Endothelial cell of umbilical vein (primary cell): ENCODE measurements around the gene IRS1. TPM values are rescaled to one million over a fixed set of nuclear protein-coding genes. Genes with fewer than 3 reads are reported as not detected.

Experiments used
- BruUV-seq: library from RNA; stranded (reverse); fragments of 400-500 nt; replicated peaks from 2 replicates; lab custom pipeline; 2021; lab: Mats Ljungman, UMichigan
- CTCF ChIA-PET: fragments of 300-600, 350-600 bp; sonication (Branson Sonifier 250); formaldehyde crosslinking; loops from one replicate; lab custom pipeline; 2021; ENCODE audit warnings: antibody characterized with exemption, inconsistent platforms; lab: Charles Lee
- POLR2A ChIA-PET: fragments of 300-600, 350-600 bp; sonication (Branson Sonifier 250); formaldehyde crosslinking; loops from one replicate; lab custom pipeline; 2021; ENCODE audit warnings: antibody characterized with exemption, inconsistent platforms; lab: Charles Lee
- DNase-seq: peaks from one replicate; pipeline ENCODE4 v3.0.0-alpha.2; 2011; ENCODE audit warnings: low read depth, low spot score
- FAIRE-seq: peaks from 2 replicates; lab custom pipeline; 2011; peaks lifted over from hg19 to GRCh38; lab: Jason Lieb, UNC
- H2AFZ ChIP-seq: 2 replicates; pipeline ENCODE4 v1.6.0; 2012; ENCODE audit warnings: low read depth, low read length, control low read depth, inconsistent platforms
- H3K27ac ChIP-seq: 2 replicates; pipeline ENCODE4 v1.5.1; 2011; ENCODE audit warnings: low read depth, mild to moderate bottlenecking, control low read depth, low read length, moderate library complexity; ENCODE audit not compliant: insufficient read depth
- H3K27me3 ChIP-seq, 2 experiments: 2 replicates each; pipeline versions ENCODE4 v1.6.0 to v1.6.1; 2011; ENCODE audit warnings: low read length in 2 of 2, mixed read lengths in 1 of 2; ENCODE audit not compliant: control insufficient read depth in 2 of 2, insufficient read depth in 2 of 2
- H3K36me3 ChIP-seq, 2 experiments: 2 replicates in 1 of 2; 3 replicates in 1 of 2; pipeline ENCODE4 v1.5.1; 2011; ENCODE audit warnings: low read length in 2 of 2, mild to moderate bottlenecking in 1 of 2, moderate library complexity in 1 of 2; ENCODE audit not compliant: control insufficient read depth in 2 of 2, insufficient read depth in 2 of 2; ENCODE audit errors: extremely low read depth in 1 of 2
- H3K4me1 ChIP-seq: 3 replicates; pipeline ENCODE4 v1.5.1; 2011; ENCODE audit warnings: mild to moderate bottlenecking, low read length; ENCODE audit not compliant: control insufficient read depth, insufficient read depth; ENCODE audit errors: extremely low read depth
- H3K4me2 ChIP-seq: 2 replicates; pipeline ENCODE4 v1.6.1; 2011; ENCODE audit warnings: low read length, control low read depth, mixed read lengths; ENCODE audit not compliant: insufficient read depth
- H3K4me3 ChIP-seq, 3 experiments: fragments of 200-600 bp in 1 of 3; sonication (generic), shearing (Covaris generic) in 1 of 3; replicated peaks in 1 of 3; 2 replicates each; pipeline ENCODE4 v1.5.1; 2011 to 2016; ENCODE audit warnings: control low read depth in 3 of 3, low read length in 3 of 3, mild to moderate bottlenecking in 2 of 3, inconsistent platforms in 1 of 3, low read depth in 1 of 3, moderate library complexity in 1 of 3; ENCODE audit not compliant: insufficient read depth in 1 of 3
- H3K79me2 ChIP-seq: 2 replicates; pipeline ENCODE4 v1.6.0; 2012; ENCODE audit warnings: low read length, inconsistent platforms; ENCODE audit not compliant: control insufficient read depth, insufficient read depth
- H3K9ac ChIP-seq: replicated peaks from 2 replicates; pipeline ENCODE3; 2011; ENCODE audit warnings: low read length, control low read depth; ENCODE audit not compliant: insufficient read depth; ENCODE audit errors: extremely low read depth
- H3K9me1 ChIP-seq: replicated peaks from 3 replicates; pipeline ENCODE4 v1.6.0; 2011; ENCODE audit warnings: mild to moderate bottlenecking, low read length; ENCODE audit not compliant: control insufficient read depth, insufficient read depth; ENCODE audit errors: extremely low read depth
- H3K9me3 ChIP-seq: replicated peaks from 2 replicates; pipeline ENCODE4 v1.5.1; 2012; ENCODE audit warnings: low read length, inconsistent platforms; ENCODE audit not compliant: control insufficient read depth, insufficient read depth
- H4K20me1 ChIP-seq: replicated peaks from 2 replicates; pipeline ENCODE3; 2011; ENCODE audit warnings: mild to moderate bottlenecking, low read length; ENCODE audit not compliant: control insufficient read depth, insufficient read depth; ENCODE audit errors: extremely low read depth
- EZH2 ChIP-seq: IDR thresholded peaks from 2 replicates; pipeline ENCODE4 v1.6.1; 2012; ENCODE audit warnings: borderline replicate concordance, low read depth, mild to moderate bottlenecking, moderate library complexity, low read length, inconsistent platforms; ENCODE audit not compliant: severe bottlenecking
- FOS ChIP-seq: IDR thresholded peaks from 2 replicates; pipeline ENCODE4 v1.6.1; 2011; ENCODE audit warnings: mild to moderate bottlenecking, low read length, moderate library complexity, borderline replicate concordance; ENCODE audit not compliant: insufficient read depth
- GATA2 ChIP-seq: IDR thresholded peaks from 2 replicates; pipeline ENCODE4 v1.7.0; 2011; ENCODE audit warnings: low read depth, mild to moderate bottlenecking, moderate library complexity, mixed read lengths, low read length; ENCODE audit not compliant: insufficient read length, insufficient read depth
- JUN ChIP-seq: IDR thresholded peaks from 2 replicates; pipeline ENCODE4 v1.6.1; 2011; ENCODE audit warnings: borderline replicate concordance, low read depth; ENCODE audit not compliant: insufficient read length, insufficient read depth
- MYC ChIP-seq: IDR thresholded peaks from one replicate; pipeline ENCODE4 v1.6.1; 2011; ENCODE audit warnings: mild to moderate bottlenecking, low read depth, low read length
- POLR2A ChIP-seq: IDR thresholded peaks from 2 replicates; pipeline ENCODE4 v1.6.1; 2012; ENCODE audit warnings: low read depth, mild to moderate bottlenecking, control low read depth, low read length
- POLR2AphosphoS5 ChIP-seq: IDR thresholded peaks from 2 replicates; pipeline ENCODE4 v1.6.1; 2012; ENCODE audit warnings: low read depth, mild to moderate bottlenecking, control low read depth, low read length, moderate library complexity; ENCODE audit not compliant: insufficient read depth
- dilution Hi-C: fragments of 300-500 bp; cut with MboI; formaldehyde crosslinking; loops from one replicate; pipeline ENCODE4 v1.15.0; 2019; ENCODE audit warnings: low sequenced_read_pairs; ENCODE audit not compliant: extremely low pct_ligation_motif_present
- intact Hi-C: fragments of 100-400 bp; cut with micrococcal nuclease; formaldehyde crosslinking; loops from one replicate; pipeline ENCODE4 v1.10.0; 2022
- polyA plus RNA-seq, 4 experiments: library from polyadenylated mRNA; depleted of rRNA in 3 of 4; stranded (reverse) in 3 of 4; unstranded in 1 of 4; fragments of >200 nt; gene quantifications; 2 replicates each; pipeline versions ENCODE4 v1.2.1 to v1.2.3, GENCODE V29; 2011 to 2012; ENCODE audit warnings: missing spikeins in 1 of 4
- total RNA-seq: library from RNA; stranded (reverse); gene quantifications from 2 replicates; pipeline ENCODE4 v1.2.3, GENCODE V29; 2021
- TF ChIP-seq, protein P1 (sequence below), 2 donors: IDR thresholded peaks; 1 replicate in 1 of 2; 2 replicates in 1 of 2; pipeline ENCODE4 v1.5.1; 2011; ENCODE audit warnings: low read length in 2 of 2, mild to moderate bottlenecking in 2 of 2, moderate library complexity in 2 of 2, control low read depth in 1 of 2, inconsistent platforms in 1 of 2, low read depth in 1 of 2; ENCODE audit not compliant: insufficient read depth in 1 of 2; ENCODE audit errors: extremely low read depth in 1 of 2
- TF ChIP-seq, protein P2 (sequence below): IDR thresholded peaks from 2 replicates; pipeline ENCODE4 v1.6.1; 2011; ENCODE audit not compliant: insufficient read depth, insufficient read length

The IRS1 gene
- total and polyA plus RNA-seq, 2 donors (not counting 3 experiments of a cell fraction or from before 2014, with no cell fraction given): 0.10 to 0.11 TPM

DNA sequence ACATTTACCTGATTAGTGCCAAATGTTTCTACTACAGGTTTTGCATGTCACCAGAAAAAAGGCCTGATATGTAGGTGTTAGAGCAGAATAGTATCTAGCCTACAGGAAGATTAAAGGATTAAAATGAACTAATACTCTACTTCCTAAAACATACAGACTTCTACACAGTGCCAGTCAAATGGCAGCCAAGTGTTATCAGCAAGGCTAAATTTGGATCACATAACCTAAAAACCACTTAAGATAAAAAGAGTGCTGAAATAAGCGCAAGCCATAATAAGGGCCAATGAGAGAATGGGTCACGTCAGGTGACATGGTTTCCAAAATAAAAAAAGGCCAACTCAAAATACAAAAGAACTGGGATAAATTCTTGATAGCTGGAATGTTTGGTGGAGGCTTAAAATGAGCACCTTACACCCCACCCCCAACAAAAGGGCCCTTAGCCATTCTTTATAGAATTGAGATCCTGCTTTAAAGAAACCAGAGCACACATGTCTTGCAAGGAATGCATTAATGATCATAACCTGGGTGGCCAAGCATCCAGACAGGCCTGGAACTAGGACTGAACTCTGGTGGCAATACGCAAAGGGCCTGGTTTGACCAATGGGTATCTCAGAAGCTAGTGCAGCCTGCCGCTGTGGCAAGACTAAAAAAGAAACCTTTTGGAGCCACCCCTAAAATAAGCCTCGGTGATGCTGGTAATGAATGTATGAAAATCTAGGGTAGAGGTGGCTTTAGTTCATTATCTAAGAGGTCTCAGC lies 32.4 kb downstream of the IRS1 start:
- Histone ChIP-seq H3K9ac (no peak overlapping the region), H3K4me3 (no peak overlapping the region), H3K4me1 (no peaks in the 10 kb centered on the region), H3K27ac (no peak overlapping the region), H3K27me3 (no peaks in the 10 kb centered on the region), H3K9me3 (no peaks in the 10 kb centered on the region), H4K20me1 (no peaks in the 10 kb centered on the region), H2AFZ (no peak overlapping the region), H3K79me2 (no peaks in the 10 kb centered on the region), H3K36me3 (no peaks in the 10 kb centered on the region), H3K4me2 (no peak overlapping the region), H3K9me1 (no peaks in the 10 kb centered on the region)
- TF ChIP-seq, protein P1, sequence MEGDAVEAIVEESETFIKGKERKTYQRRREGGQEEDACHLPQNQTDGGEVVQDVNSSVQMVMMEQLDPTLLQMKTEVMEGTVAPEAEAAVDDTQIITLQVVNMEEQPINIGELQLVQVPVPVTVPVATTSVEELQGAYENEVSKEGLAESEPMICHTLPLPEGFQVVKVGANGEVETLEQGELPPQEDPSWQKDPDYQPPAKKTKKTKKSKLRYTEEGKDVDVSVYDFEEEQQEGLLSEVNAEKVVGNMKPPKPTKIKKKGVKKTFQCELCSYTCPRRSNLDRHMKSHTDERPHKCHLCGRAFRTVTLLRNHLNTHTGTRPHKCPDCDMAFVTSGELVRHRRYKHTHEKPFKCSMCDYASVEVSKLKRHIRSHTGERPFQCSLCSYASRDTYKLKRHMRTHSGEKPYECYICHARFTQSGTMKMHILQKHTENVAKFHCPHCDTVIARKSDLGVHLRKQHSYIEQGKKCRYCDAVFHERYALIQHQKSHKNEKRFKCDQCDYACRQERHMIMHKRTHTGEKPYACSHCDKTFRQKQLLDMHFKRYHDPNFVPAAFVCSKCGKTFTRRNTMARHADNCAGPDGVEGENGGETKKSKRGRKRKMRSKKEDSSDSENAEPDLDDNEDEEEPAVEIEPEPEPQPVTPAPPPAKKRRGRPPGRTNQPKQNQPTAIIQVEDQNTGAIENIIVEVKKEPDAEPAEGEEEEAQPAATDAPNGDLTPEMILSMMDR (IDR thresholded peaks at IDR 0.05; ENCODE audit: extremely low read depth in 1 of 2, insufficient read depth in 1 of 2, low read depth in 1 of 2, low read length in 2 of 2): no peak
- TF ChIP-seq FOS (no peak), POLR2AphosphoS5 (no peak), JUN (no peak), MYC (no peak), GATA2 (no peak), EZH2 (no peak), POLR2A (no peak)
- TF ChIP-seq, protein P2, sequence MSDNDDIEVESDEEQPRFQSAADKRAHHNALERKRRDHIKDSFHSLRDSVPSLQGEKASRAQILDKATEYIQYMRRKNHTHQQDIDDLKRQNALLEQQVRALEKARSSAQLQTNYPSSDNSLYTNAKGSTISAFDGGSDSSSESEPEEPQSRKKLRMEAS: no peak
- POLR2A ChIA-PET: no interaction called here
- FAIRE-seq (no peak), DNase-seq (no peak)
- CTCF ChIA-PET: no interaction called here
- intact Hi-C loops: no loop called here
- dilution Hi-C loops: no loop called here
- no TSS peak for BruUV-seq
